ENCODE measurements around the gene AFAP1L1.
"Not testable (repeated sequence)": the region's sequence is repeated elsewhere in the genome, so short reads cannot be mapped to it uniquely, and the experiment has no call there.

Gene AFAP1L1

DNA sequence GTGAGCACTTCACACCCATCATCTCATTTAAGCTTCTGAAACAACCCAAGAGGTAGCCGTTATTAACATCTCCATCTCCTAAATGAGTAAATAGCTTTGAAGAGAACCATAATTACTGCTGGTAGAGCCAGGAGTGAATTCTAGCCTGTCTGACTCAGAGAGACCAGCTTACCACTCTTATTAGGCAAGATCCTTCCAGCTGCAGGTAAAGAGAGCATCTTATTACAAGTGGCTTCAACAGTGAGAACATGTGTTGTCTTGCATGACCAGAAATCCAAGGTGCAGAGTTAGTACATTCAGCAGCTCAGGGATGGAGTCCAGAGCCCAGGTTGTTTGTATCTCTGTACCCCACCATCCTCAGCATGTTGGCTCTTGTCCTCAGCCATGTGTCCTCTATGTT lies 10.9 kb upstream of the AFAP1L1 start:
- in situ Hi-C loops (cut with HindIII; ENCODE audit: low sequenced_read_pairs): no loop called here

DNA sequence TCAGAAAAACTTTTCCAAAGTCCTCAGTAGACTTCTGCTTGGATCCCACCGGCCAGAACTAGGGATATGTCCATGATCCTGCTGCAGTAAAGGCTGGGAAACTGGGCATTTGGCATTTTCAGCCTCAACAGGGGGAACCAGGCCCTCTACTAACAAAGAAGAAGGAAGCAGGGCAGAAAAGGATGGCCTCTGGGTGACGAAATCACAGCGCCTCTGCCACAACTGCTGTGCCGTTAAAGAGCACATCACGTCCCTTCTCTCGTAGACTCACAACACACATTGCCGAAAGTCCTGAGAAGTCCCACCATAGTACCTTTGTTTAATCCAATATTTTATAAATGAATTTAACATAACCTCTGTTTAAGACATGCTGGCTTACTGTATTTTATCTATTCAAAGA lies 10.4 kb upstream of the AFAP1L1 start:
- in situ Hi-C loops (cut with HindIII; ENCODE audit: low sequenced_read_pairs): no loop called here

DNA sequence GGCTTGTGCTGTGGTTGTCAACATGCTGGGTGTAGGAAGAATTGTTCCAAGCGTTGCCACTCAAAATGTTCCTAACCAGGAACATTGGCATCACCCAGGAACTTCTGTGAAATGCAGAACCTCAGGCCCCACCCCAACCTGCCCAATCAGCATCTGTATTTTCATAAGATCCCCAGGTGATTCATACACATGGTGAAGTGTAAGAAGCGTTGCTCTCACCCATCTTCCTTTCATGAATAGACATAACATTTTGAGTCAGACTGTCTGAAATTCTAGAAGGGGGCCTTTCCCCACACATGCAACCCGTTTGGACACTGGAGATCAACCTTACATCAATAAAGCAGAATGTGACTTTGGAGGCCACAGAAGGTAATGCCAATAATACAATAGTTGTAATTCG lies 9.3 kb upstream of the AFAP1L1 start:
- in situ Hi-C loops (cut with HindIII; ENCODE audit: low sequenced_read_pairs): no loop called here

- in situ Hi-C loops (cut with HindIII; ENCODE audit: low sequenced_read_pairs): no loop called here
These were observed 7.1 kb upstream of the AFAP1L1 start for GRCh38 chr5:149264439-149265067.

GRCh38 chr5:149265068-149265465 lies 6.6 kb upstream of the AFAP1L1 start:
- in situ Hi-C loops (cut with HindIII; ENCODE audit: low sequenced_read_pairs): no loop called here

DNA sequence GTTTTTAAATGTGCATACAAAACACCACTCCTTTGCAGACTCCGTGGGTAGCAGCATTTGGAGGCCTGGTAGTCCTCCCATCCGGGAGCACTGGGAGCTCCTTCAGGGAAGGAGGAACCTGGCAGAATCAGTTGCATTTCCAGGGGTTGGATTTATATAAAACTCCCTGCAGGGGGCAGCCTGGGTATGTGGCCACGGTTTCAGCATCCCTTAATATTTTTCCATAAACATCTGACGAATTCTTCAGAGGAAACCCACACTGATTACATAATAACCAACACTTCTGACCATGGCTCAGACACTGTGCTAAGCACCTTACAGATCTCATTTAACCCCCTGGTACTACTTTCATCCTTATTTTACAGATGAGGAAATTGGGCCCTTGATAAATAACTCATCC lies 6.1 kb upstream of the AFAP1L1 start:
- in situ Hi-C loops (cut with HindIII; ENCODE audit: low sequenced_read_pairs): no loop called here

- in situ Hi-C loops (cut with HindIII; ENCODE audit: low sequenced_read_pairs): no loop called here
These were observed 4.3 kb upstream of the AFAP1L1 start for GRCh38 chr5:149267241-149267973.

- in situ Hi-C loops (cut with HindIII; ENCODE audit: low sequenced_read_pairs): no loop called here
These were observed 2.6 kb upstream of the AFAP1L1 start for GRCh38 chr5:149268928-149269557.

DNA sequence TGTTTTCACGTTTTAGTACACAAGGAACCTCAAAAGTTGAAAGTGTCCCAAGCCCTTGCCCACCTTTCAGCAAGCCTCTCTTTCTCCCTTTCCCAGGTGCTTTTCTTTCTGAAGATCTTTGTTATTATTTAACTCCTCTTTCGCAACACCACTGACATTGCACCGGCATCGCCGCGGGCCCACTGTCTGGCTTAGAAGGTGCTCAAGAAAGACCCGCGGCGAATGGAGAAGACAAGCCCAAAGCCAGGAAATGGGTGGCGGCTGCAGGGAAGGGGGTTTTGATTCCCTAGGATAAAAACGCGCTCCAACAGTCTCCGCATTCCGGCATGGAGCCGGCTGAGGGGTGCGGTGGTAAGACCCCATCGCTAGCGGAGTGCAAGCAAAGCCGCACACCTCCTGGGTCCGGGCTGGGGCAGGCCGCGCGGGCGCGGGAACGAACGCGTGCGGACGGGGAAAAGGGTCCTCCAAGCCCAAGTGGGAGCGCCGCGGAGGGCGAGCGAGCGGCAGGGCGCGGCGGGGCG lies 404 bp upstream of the AFAP1L1 start:
- in situ Hi-C loops (cut with HindIII; ENCODE audit: low sequenced_read_pairs): no loop called here

DNA sequence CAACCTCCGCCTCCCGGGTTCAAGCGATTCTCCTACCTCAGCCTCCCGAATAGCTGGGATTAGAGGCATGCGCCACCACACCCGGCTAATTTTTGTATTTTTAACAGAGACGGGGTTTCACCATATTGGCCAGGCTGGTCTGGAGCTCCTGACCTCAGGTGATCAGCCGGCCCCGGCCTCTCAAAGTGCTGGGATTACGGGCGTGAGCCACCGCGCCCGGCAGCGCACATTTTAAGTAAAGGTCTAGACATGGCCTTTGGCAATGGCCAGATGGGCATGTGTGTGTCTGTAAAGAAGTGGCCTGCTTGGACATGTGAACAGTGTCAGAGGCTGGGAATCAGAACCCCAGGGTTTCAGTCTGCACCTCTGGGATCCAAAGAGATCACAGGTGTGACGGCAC lies 1.1 kb downstream of the AFAP1L1 start:
- in situ Hi-C loops (cut with HindIII; ENCODE audit: low sequenced_read_pairs): not testable (repeated sequence)

DNA sequence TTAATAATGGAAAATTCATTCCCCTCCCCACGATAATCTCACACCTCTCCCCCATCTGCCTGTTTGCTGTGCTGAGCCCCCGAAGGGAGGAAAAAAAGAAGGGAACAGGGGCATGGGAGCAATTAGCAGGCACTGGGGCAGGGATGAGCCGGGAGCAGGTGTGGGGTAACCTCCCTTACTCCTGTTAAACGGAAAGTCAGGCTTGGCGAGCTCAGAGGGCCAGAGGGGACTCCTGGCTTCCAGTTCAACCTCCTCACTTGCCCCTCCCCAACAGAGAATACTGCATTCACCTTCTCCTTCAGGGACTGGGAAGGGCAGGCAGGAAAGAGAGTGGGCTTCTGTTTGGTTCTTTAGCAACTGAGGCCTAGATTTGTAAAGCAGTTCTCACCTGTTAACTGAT lies 1.6 kb downstream of the AFAP1L1 start:
- in situ Hi-C loops (cut with HindIII; ENCODE audit: low sequenced_read_pairs): no loop called here

- in situ Hi-C loops (cut with HindIII; ENCODE audit: low sequenced_read_pairs): no loop called here
These were observed 2.3 kb downstream of the AFAP1L1 start for GRCh38 chr5:149273950-149274349.

- in situ Hi-C loops (cut with HindIII; ENCODE audit: low sequenced_read_pairs): loop anchor here (5.0 kb wide), 1 partner anchor 68 kb away; no protein-coding TSS in a partner anchor
These were observed 3.3 kb downstream of the AFAP1L1 start for GRCh38 chr5:149274939-149275338.

DNA sequence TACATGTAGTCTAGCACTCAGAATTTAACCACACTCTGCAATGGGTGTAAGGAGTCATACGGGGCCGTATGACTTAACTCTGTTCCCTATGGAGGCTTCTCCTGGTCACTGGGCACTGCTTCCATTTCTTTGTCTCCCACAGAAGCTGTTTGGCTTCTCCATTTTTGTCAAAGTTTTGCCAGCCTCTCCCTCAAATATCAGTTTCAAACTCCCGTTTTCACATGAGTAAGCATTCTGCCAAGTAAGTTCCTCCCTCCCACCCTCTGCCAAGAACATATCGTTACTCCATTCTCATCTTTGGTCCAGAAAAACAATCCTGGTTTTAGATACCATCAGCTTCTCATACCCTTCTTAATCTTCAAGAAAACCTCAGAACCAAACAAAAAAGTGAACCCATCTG lies 6.1 kb downstream of the AFAP1L1 start:
- in situ Hi-C loops (cut with HindIII; ENCODE audit: low sequenced_read_pairs): loop anchor here (5.0 kb wide), 1 partner anchor 70 kb away; no protein-coding TSS in a partner anchor

DNA sequence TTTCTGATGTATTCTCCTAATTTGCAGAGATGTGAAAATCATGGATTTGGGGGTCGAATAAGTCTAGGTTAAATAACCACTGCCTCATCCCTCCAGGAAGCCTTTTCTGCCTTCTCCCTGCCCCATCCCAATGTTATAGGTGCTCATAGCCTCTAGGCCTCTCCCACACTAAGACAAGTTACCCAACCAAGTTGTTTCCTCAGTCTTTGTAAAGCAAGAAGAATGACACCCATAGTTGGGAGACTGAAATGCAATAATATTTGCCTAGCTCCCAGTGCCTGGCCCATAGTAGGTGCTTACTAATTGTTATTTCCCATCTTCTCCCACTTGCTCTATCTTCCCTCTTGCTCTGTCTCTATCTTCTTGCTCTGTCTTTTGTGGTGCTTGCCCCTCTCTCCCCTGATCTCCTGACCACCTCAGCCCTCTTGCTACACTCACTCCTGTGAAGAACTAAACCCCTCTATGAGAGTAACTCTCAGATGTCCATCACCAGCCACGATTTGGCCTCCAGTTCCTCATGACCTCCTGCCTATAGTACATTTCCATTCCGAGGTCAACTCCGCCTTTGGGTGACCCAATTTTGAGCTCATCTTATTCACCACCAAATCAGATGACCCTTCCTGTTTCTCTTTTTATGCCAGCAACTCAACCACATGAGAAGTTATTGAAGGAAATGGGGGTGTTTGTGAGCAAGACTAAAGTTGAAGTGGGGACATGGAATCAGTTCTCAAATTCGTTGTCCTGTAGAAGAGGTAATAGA lies 7.0 kb downstream of the AFAP1L1 start:
- in situ Hi-C loops (cut with HindIII; ENCODE audit: low sequenced_read_pairs): loop anchor here (5.0 kb wide), 1 partner anchor 71 kb away; no protein-coding TSS in a partner anchor

- in situ Hi-C loops (cut with HindIII; ENCODE audit: low sequenced_read_pairs): loop anchor here (5.0 kb wide), 1 partner anchor 72 kb away; no protein-coding TSS in a partner anchor
These were observed 8.0 kb downstream of the AFAP1L1 start for GRCh38 chr5:149279661-149280060.

- in situ Hi-C loops (cut with HindIII; ENCODE audit: low sequenced_read_pairs): no loop called here
These were observed 8.5 kb downstream of the AFAP1L1 start for GRCh38 chr5:149280124-149280523.

- in situ Hi-C loops (cut with HindIII; ENCODE audit: low sequenced_read_pairs): no loop called here
These were observed 9.1 kb downstream of the AFAP1L1 start for GRCh38 chr5:149280802-149281201.

DNA sequence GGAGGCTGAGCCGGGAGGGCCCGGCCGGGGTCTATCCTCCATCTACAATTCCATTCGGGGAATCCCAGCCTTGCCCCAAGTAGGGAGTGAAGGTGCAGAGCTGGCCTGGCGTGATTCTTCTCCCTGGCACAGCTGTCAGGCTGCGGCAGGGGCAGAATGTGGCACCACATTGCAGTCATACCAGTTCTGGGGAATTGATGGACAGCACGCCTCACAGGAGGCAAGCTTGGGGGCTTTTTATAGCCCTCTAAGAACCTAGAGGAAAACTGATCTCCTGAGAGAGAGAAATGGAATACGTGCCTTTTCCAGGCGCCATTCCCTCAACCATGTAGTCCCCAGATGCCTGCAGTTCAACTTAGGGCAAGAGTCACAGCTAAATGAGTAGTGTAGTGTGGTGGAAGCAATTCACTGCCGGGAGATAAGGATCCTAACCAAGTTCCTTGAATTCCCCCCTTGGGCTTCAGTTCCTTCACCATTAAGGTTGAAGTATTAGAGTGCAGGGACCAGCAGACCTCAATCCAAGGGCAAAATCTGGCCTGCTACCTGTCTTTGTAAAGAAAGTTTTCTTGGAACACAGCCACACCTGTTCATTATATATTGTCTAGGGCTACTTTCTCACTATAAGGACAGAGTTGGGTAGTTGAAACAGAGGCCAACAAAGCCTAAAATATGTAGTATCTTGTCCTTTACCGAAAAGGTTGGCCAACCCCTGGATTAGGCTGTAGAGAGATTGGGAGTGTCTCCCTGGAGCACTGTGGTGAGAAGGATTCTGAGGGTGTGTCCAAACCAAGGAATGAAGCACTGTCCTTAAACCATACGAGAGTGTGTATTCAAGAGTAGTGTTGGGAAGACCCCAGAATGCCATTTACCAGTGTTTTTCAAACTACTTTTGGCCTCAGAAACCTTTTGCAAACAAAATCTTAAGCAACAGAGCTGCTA lies 10.6 kb downstream of the AFAP1L1 start:
- in situ Hi-C loops (cut with HindIII; ENCODE audit: low sequenced_read_pairs): no loop called here

GRCh38 chr5:149282966-149283332 lies 11.3 kb downstream of the AFAP1L1 start:
- in situ Hi-C loops (cut with HindIII; ENCODE audit: low sequenced_read_pairs): no loop called here
